Astrocyte of the cerebellum (primary cell): ENCODE measurements around the gene NT5C3A.

Source experiments
- DNase-seq: peaks from one replicate; pipeline ENCODE4 v3.0.0-alpha.2; 2011; ENCODE audit warnings: low read depth
- H3K4me3 ChIP-seq: 2 replicates; pipeline ENCODE4 v1.5.1; 2011; ENCODE audit warnings: mild to moderate bottlenecking, low read depth, low read length, moderate library complexity
- in situ Hi-C: cut with HindIII; loops from 2 replicates; pipeline ENCODE4 v1.10.0; 2017; ENCODE audit warnings: low sequenced_read_pairs
- TF ChIP-seq, protein P1 (sequence below): IDR thresholded peaks from 2 replicates; pipeline ENCODE4 v1.5.1; 2012; ENCODE audit warnings: low read length, low read depth, moderate library complexity, mild to moderate bottlenecking; ENCODE audit errors: missing control alignments

Gene NT5C3A

DNA sequence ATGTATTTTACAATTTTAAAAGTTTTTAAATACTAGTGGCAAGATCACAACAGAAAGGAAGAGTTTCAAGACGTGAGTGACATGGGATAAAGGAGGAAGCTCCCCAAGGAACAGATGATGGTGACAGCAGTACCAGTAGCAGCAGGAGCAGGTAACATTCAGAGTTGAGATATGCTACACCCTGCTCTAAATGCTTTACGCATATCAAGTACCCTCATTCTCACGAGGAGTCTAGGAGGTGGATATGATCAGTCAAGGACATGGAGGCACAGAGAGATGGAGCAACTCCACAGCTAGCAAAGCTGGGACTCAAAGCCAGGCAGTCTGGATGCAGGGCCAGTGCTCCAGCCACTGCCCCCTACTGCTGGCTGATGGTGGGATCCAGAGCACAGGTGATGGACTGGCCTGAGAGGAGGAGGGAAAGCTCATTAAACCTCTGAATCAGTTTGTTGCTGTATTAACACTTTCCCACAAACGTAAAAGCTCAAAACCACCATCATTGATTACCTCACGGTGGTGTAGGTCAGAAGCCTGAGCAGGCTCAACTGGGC is 29.1 kb upstream of the NT5C3A start:
- TF ChIP-seq, protein P1, sequence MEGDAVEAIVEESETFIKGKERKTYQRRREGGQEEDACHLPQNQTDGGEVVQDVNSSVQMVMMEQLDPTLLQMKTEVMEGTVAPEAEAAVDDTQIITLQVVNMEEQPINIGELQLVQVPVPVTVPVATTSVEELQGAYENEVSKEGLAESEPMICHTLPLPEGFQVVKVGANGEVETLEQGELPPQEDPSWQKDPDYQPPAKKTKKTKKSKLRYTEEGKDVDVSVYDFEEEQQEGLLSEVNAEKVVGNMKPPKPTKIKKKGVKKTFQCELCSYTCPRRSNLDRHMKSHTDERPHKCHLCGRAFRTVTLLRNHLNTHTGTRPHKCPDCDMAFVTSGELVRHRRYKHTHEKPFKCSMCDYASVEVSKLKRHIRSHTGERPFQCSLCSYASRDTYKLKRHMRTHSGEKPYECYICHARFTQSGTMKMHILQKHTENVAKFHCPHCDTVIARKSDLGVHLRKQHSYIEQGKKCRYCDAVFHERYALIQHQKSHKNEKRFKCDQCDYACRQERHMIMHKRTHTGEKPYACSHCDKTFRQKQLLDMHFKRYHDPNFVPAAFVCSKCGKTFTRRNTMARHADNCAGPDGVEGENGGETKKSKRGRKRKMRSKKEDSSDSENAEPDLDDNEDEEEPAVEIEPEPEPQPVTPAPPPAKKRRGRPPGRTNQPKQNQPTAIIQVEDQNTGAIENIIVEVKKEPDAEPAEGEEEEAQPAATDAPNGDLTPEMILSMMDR = no peak
- in situ Hi-C loops = no loop called here
- no peak for DNase-seq
- no peak overlapping the region for H3K4me3 ChIP-seq

DNA sequence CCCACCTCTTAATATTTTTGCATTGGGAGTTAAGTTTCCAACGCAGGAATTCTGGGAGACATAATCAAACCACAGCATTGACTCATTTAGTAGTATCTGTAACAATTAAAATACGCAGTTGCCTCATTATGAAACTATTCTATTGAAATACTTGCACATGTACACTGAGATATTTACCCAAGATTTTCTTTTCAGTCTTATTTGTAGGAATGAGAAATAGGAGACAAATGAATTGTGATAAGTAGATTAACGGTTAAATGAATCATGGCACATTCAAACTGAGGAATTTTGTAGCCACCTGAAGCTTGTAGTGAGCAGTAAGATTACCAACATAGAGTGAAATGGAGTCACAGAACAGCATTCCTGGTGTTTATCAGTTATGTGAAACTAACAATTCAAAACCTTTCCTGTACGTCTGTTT is 28.5 kb upstream of the NT5C3A start:
- TF ChIP-seq, protein P1 = no peak
- peak; percentile 16 for DNase-seq
- in situ Hi-C loops = no loop called here
- H3K4me3 ChIP-seq = no peak overlapping the region

DNA sequence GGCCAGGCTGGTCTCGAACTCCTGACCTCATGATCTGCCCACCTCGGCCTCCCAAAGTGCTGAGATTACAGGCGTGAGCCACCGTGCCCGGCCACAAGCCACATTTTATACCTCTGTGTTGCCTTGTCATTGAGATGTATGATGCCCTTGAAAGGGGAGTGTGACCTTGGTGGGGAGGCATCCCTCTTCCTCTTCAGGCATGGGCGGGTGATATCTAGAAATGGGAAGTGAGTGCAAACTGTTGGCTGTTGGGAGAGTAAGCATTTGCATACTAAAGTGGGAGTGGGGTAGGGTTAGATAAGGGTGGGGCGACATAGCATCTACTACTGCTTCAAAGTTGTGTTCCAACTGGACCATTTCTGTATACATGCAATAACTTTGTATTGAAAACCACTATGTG is 26.6 kb upstream of the NT5C3A start:
- TF ChIP-seq, protein P1 = no peak
- no peak for DNase-seq
- no peak overlapping the region for H3K4me3 ChIP-seq
- in situ Hi-C loops = no loop called here

DNA sequence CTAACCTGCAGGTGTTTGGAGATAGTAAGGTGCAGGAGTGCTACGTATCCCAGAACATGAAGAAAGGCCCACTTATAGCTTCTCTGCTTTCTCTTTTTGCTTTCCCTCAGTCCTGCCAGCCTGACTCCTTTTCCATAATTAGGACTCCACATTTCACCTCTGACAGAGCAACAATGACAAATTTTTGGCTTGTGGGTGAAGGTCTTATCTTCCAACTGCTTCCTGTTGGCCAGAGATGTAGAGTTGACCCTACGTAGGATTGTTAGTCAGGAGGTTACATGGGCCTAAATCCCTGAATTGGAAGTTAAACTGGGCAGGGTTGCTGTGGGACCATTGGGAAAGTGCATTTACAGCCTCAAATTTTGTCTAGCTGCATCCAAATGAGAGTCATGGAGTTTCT is 25.3 kb upstream of the NT5C3A start:
- DNase-seq = no peak
- no peak overlapping the region for H3K4me3 ChIP-seq
- TF ChIP-seq, protein P1 = no peak
- in situ Hi-C loops = no loop called here

DNA sequence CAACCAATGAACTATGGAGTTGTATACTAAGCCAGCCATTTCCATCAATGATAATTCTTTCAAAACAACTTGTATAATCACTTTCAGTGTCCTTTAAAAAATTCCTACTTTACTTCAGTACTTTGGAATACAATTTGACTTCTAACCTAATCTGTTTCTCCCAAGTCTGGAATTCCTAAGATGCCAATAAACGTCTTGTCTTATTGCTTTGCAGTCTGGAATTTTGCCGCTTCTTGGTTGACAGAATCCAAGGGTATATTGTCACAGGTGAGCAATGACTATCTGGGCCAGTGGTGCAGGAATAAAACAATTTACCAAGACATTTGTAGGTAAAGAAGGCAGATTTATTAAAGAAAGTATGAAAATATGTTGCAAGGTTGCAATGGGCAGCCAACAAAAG is 24.8 kb upstream of the NT5C3A start:
- DNase-seq = no peak
- H3K4me3 ChIP-seq = no peak overlapping the region
- in situ Hi-C loops = no loop called here
- TF ChIP-seq, protein P1 = no peak

DNA sequence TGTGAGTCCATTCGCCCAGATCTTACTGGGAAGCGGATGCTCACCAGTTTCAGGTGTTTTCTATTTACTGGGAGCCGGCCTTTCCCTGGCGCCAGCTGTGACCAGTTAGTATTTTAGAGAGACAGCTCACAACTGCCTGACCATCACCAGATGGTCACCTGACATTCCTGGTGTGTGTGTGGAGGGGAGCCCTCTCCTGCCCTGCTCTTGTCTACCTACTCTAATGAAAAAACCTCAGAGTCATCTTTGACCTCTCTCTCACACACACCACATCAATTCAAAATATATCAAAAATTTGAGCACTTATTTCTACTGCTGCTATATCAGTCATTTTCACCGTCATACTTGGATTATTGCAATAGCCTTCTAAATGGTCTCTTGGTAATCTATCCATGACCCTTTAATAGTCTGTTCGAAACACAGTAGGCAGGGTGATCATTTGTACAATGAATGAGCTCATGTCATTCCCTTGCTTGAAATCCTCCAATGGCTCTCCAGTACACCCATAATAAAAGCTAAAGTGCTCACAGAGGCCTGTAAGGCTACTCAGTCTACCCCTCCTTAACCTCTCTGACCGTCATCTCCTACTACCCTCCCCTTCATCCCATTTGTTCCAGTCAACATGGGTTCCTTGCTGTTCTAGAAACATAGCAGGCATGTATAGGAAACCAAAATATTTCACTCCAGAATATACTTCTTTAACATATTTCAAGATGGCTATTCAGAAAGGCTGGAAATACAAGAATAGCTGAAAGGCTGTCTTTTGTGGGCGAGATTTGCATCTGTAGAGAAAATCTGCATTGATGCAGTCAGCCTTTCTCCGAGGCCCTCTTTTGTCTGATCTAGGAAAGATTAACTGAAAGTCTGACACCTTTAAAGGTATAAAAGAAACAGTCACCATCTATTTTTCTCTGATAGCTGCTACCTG is 17.5 kb upstream of the NT5C3A start:
- H3K4me3 ChIP-seq = no peak overlapping the region
- DNase-seq = no peak
- in situ Hi-C loops = no loop called here
- TF ChIP-seq, protein P1 = no peak
